GM18517 (cell line): ENCODE measurements around the gene SIAH1.
"Not testable (repeated sequence)": the region's sequence is repeated elsewhere in the genome, so short reads cannot be mapped to it uniquely, and the experiment has no call there.

Experiments
- ATAC-seq: cut with Tn5 transposase; IDR thresholded peaks from one replicate; pipeline ENCODE4 v1.9.1; 2021; ENCODE audit warnings: mild to moderate bottlenecking, moderate library complexity; ENCODE audit not compliant: unreplicated experiment

The SIAH1 gene

DNA sequence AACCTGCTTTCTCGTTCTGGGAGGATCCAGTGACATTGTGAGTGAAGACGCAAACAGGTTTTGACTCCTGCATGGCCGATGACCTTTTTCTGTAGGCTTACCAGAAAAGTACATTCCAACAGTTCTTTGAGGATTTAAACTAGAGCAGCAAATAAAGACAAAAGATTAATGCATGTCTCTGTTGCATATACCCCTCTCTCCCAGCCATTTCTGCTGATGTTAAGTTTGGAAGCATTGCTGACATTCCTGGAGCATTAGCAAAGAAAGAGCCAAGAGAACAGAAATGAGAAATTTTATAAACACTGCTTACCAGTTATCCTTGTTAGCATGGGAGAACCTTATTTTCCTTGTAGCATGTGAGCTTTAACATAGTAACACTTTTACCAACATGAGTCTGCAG, 49.3 kb downstream of the SIAH1 start:
- no peak for ATAC-seq

DNA sequence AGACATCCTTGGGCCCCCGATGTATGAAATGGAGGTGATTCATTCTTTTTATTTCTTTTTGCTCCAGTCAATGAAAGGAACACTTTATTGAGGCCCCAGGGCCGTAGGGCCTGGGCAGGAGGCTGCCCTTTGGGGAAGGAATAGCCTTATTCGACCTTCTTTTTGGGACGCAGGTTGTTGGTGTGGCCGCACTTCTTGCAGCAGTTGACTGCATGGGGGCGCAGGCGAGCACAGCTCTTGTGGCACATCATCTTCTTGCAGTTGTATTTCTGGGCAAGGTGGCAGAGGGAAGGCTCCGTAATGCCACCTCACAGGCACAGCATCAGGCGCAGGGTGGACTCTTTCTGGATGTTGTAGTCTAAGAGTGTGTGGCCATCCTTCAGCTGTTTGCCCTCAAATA, 50.9 kb downstream of the SIAH1 start:
- no peak for ATAC-seq

- ATAC-seq: no peak
Measured at GRCh38 chr16:48332978-48333377, 52.2 kb downstream of the SIAH1 start.

- no peak for ATAC-seq
Measured at GRCh38 chr16:48330841-48331192, 54.4 kb downstream of the SIAH1 start.

GRCh38 chr16:48330189-48330840, 54.9 kb downstream of the SIAH1 start:
- no peak for ATAC-seq

- ATAC-seq: no peak
Measured at GRCh38 chr16:48329138-48329537, 56.1 kb downstream of the SIAH1 start.

- no peak for ATAC-seq
Measured at GRCh38 chr16:48326915-48327314, 58.3 kb downstream of the SIAH1 start.

DNA sequence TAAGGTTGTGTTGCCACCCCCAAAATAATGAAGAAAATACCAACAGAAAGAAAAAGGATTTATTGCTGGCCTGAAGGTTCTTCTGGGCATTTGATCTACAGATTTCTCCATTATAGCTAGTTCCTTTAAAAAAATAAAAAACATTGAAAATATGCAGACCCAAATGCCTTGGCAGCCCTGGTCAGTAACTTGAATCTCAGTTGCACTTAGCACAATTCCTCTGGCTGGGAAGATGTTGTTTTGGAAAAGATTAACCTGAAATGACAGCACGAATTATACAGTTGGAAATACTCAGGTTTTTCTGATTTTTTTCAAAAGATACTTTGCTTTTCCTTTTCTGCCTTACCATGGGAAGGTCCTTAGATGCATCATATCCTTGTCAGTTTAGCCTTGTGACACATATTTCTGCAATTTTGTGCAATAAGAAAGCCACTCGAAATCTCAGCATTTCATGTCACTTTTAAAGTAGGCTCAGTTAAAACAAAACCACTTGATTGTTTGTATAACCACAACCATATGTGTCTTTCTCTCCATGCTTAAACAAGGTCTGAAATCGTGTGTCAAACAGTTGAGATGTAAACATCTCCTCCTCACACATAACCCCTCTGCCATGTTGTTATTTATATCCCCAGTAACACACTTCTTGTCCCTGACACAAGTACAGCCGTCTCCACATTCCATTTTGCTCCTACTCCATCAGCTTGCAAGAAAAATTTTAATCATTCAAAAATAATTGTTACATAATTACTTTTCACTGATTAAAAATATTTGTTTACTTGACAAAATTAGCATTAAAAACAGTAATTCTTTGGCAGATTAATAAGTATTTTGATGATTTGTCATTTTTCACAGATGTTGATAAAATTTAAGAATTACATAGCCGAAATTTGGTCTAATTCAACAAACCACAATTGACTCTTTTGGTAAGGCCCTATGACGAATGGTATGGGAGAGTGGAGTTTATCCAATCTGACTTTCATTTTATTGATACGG, 61.1 kb downstream of the SIAH1 start:
- ATAC-seq: no peak

GRCh38 chr16:48321317-48322036, 63.7 kb downstream of the SIAH1 start:
- no peak for ATAC-seq

DNA sequence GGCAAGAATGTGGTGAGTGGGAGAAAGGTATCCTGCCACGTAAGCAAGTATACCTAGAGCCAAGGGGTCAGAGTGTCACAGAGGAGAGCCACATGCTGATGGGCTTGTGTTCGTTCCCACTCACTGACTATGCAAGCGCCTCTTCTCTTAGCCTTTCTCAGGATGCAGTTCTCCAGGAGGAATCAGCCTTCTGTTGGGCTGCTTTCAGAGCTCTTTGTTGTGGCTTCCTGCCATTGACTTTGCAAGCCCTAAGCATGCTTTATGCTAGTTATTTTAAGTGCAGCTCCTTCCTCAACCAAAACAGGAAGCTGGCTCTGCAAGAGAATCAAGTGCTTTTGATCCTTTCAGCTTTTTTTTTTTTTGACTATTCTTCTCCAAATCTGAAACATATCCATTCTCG, 66.6 kb downstream of the SIAH1 start:
- ATAC-seq: no peak

GRCh38 chr16:48317614-48318315, 67.4 kb downstream of the SIAH1 start:
- ATAC-seq: no peak

- ATAC-seq: no peak
Measured at GRCh38 chr16:48317026-48317425, 68.2 kb downstream of the SIAH1 start.

GRCh38 chr16:48313905-48314304, 71.3 kb downstream of the SIAH1 start:
- ATAC-seq: not testable (repeated sequence)

GRCh38 chr16:48310908-48311641, 74.1 kb downstream of the SIAH1 start:
- no peak for ATAC-seq
